Activated T-helper 1 cell treated with Interleukin-2 at 50 U/mL for 16 hours (primary cell): ENCODE measurements around the gene COL9A1.
"Not testable (repeated sequence)": the region's sequence is repeated elsewhere in the genome, so short reads cannot be mapped to it uniquely, and the experiment has no call there.

Experiments
- DNase-seq: peaks from one replicate; pipeline ENCODE4 v3.0.0-alpha.2; 2020; ENCODE audit warnings: low read depth

COL9A1 gene

DNA sequence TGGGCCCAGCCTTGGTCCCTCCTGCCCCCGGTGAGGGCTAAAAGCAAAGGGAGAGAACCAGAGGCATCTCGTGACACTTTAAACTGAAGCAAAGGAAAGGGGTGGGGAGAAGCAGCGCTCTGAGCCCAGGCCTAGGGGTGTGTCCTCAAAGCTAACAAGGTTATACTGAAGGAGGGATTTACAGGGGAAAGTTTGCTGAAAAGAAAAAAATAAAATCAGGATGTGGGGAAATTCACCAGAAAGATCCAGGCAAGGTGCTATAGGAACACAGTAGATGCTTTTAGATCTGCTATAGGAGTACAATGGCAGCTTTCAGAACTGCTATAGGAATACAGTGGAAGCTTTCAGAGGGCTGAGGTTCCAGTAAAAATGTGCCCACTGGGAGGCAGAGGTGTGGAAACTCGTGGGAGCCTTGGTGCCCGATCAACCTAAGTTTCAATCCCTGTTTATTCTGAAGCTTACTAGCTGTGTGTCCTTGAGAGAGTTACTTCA is at the start of gene COL9A1:
TSS of gene COL9A1 (minus strand) at position 51 of the 492 bp plus-strand sequence. CDS start 160 bp downstream, outside the sequence.
- no peak for DNase-seq

DNA sequence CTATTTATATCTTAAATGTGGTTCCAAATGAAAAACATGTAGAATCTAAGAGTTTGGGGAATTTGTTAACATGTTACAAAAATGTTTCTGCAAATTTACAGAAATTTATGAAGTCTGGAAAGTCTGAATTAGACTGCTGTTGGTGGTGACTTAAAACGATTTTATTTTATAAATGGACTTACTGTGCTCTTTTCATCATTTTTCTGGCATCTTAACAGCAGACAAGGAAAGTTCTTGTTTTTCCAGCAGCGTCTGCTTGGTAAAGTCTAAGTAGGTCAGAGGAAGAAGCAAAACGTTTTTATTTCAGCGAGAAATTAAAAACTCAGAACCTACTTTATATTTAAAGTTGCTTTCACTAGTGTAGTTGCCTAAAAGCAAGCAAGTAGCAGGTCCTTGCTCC is 48.6 kb upstream of the COL9A1 start:
- DNase-seq: no peak

GRCh38 chr6:70345619-70346018 is 42.7 kb upstream of the COL9A1 start:
- DNase-seq: no peak

DNA sequence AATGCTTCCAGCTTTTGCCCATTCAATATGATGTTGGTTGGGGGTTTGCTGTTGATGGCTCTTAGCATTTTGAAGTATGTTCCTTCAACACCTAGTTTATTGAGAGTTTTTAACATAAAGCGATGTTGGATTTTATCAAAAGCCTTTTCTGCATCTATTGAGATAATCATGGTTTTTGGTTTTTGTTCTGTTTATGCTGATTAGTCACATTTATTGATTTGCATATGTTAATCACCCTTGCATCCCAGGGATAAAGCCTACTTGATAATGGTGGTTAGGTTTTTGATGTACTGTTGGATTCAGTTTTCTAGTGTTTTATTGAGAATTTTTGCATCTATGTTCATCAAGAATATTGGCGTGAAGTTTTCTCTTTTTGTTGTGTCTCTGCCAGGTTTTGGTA is 40.4 kb upstream of the COL9A1 start:
- DNase-seq: no peak

DNA sequence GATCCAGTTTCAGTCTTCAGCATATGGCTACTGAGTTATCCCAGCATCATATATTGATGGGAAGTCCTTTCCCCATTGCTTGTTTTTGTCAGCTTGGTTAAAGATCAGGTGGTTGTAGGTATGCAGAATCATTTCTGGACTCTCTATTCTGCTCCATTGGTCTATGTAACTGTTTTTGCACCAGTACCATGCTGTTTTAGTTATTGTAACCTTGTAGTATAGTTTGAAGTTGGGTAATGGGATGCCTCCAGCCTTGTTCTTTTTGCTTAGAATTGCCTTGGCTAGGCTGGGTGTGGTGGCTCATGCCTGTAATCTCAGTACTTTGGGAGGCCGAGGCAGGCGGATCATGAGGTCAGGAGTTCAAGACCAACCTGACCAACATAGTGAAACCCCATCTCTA is 36.9 kb upstream of the COL9A1 start:
- not testable (repeated sequence) for DNase-seq

- no peak for DNase-seq
These were observed 35.9 kb upstream of the COL9A1 start for GRCh38 chr6:70338775-70339174.

DNA sequence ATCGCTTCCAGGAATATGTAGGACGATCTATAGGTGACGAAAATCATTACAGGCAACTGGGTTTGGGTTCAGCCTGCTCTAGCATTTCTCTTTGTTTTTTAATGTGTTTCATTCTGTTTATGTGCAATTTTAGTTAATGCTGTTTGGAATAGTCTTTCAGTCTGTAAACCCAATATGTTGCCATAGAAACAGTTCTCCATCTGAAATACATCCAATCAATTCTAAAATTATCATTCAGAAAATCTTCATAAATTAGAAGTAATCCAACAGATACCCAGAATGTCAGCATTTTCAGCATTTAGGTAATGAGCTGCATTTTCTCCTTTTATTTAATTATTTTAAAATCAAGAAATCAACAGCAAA is 34.8 kb upstream of the COL9A1 start:
- no peak for DNase-seq

GRCh38 chr6:70336996-70337742 is 34.3 kb upstream of the COL9A1 start:
- no peak for DNase-seq

DNA sequence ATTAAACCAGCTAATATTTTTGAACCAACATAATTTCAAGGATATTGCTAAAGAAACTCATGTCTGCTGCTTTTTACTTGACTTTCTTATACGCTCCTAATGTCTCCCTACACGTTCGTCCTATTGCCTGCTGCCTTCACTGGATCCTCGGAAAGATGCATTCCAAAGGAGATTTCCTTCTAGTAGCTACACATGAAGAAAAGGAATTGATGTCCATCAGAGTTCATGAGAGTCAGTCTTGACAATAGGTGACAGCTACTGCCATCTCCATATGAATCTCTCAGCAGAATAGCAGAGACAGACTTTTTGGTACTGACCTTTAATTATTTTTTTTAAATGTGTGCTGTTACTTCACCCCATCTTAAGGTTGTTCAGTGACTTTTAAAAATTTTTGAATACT is 24.2 kb upstream of the COL9A1 start:
- DNase-seq: no peak

GRCh38 chr6:70325009-70325408 is 22.1 kb upstream of the COL9A1 start:
- no peak for DNase-seq

GRCh38 chr6:70317799-70318198 is 14.9 kb upstream of the COL9A1 start:
- not testable (repeated sequence) for DNase-seq

DNA sequence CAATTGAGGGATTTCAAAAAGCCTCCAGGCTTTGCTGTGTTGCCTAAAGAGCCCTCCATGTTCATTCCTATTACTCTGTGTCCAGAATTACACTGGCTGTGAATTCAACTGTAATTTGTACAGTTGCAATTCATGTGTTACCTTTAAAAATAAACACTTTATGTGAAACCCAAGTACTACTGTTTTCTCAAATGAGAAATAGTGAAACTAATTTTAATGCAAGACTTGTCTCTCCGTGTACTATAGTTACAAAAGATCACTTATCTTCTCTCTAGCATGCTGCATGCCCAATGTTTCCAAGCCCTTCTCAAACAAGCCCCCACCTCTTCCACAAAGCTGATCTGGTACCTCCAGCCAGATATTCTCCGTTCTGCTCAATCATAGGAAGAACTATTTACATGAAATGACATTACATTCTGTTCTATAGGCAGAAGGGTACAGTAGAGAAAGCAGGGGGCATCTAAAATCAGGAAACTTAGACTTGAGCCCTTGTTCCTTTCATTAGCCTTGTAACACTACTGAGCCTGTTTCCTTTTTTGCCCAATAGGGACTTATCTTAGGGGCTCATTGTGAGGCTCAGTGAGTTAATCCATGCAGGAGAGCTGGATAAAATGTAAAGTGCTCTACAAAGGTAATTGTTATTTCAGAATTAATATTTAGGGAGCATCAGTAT is 12.3 kb upstream of the COL9A1 start:
- no peak for DNase-seq

DNA sequence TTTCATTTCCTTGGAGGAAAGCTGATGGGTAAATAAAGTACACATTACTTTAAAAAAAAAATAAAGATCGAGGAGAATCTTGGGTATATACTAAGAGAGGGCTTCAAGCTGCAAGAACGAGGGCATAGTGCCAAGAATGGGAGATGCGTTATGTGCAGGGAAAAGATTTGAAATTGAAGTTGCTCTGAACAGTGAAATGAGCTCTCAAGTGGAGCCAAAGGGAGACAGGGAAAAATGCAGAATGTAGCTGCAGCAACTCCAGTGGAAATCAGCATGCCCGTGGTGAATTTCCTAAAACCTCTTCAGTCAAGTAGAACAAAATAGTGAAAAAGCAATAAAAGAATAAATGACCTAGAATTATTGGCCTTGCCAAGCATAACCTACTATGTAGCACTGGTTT is 11.4 kb upstream of the COL9A1 start:
- no peak for DNase-seq

- no peak for DNase-seq
These were observed 9.4 kb upstream of the COL9A1 start for GRCh38 chr6:70312165-70312745.

DNA sequence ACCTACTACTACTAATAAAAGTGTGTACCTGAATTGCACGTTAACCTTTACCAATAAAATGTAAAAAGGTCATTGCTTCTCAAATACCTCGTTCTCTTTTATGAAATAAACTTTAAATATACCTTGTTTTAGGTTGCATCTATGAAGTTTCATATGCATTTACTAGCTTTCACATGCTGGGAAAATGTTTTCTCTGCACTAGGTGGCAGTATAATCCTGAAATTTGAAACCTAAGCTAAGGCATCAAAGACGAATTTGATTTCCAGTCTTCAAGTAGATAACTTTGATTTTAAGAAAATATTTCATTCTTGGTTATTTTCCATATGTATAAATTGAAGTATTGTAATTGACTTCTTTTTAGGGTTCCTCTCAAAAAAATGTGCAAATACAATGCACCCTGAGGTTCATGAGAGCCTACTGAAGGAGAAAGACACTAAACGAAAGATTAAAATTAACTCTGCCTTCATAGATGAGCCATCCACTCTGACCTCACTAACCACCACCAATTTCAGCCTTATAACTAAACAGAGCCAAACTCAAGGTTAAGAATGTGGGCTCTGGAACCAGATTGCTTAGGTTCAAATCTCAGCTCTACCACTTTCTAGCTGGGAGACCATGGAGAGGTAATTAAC is 7.3 kb upstream of the COL9A1 start:
- no peak for DNase-seq

- DNase-seq: no peak
These were observed 6.4 kb upstream of the COL9A1 start for GRCh38 chr6:70309243-70309642.

DNA sequence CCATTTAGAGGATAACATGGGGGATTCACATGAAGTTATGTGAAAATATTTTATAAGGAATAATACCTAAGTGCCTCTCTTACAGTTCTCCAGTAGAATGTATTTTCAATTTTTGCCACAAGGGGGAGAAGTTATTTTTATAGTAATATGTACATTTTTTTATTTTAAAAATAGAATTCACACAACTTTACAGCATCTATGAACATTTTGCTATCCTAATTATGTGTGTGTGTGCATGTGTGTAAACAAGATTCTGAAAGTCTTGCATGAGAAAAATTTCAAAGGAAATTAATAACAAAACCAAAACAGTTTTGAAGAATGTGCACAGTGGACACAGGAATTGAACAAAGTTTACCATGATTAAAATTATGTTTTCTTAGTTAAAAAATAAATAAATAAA is 5.3 kb upstream of the COL9A1 start:
- DNase-seq: not testable (repeated sequence)

GRCh38 chr6:70307008-70307407 is 4.1 kb upstream of the COL9A1 start:
- no peak for DNase-seq

DNA sequence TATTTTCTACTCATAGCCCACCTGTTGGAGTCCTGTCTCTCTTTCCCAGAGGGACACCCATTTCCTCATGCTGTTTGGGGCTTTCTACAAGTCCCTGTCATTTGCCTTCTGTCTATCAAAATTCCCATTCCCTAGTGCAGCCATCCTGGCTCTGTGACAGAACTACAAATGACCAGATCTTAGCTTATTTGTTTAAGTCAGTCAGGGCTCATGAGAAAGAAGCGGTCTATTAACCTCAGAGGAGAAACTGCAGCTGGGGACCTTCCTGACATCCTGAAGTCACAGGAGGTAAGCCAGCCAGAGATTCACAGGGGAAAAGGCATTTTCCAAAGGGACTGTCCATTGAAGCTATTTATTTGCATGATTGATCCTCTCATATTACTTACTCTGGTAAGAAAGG is 1.7 kb upstream of the COL9A1 start:
- no peak for DNase-seq

DNA sequence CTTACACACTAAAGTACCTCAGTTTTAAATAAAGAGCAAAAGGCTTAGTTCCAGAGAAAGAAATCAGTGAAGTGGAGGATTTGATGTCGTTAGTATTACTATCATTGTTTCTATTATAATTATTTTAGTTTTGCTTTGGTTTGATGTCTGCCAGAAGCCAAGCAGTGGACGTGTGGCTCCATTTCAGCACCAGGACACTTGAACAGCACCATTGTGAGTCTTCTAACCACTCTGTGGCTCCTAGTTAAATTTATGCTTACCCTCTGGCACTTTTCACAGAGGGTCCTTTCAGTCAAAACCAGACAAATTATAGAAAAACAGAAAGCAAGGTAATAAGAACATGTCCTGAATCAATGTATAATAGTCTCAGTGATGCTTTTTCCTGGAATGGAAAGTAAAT is 3.4 kb downstream of the COL9A1 start:
- no peak for DNase-seq

DNA sequence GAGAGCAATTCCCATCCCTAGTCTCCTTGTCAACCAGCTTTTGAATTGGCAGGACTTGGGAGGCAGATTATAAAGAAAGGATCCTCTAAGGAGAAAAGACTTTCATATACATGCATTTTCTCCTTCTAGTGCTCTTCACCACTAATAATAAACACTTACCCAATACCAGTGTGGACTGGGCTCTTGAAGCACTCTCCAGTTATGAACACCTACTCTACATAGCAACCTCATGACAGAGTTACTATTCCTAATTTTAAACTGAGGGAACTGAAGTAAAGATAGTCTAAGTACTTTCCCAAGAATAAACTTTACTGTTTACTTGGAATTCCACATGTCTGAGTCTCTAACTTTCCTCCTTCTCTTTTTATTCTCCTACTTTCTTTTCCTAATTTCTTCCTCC is 4.8 kb downstream of the COL9A1 start:
- no peak for DNase-seq

DNA sequence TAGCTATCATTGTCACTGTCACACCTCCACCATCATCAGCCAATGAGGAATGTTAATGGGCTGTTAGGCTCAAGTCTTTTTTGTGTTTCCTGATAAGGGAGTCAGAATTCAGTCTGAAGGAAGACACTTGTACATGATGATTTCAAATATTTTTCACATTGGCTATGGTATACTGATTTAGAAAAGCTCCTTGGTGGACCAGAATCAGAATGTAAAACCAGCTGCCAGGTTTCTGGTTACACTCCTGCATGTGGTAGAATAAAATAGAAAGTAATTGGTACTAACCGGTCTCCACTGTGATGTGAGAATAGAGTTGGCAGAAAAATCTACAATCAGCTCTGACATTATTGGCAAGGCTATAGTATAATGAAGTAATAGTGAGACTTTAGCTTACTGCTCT is 10.7 kb downstream of the COL9A1 start:
- no peak for DNase-seq

GRCh38 chr6:70289299-70289698 is 13.6 kb downstream of the COL9A1 start:
- no peak for DNase-seq
